GM23338 (cell line): Measurements from ENCODE around the gene CRAMP1.

Source experiments
- CTCF ChIP-seq, 2 experiments: fragments of 200-600 bp in 1 of 2; sonication (generic) in 1 of 2; conservative IDR thresholded peaks; 2 replicates each; pipeline versions ENCODE4 v1.5.1 to v1.6.1; 2016 to 2017; ENCODE audit warnings: antibody characterized with exemption in 2 of 2, low read depth in 2 of 2, mild to moderate bottlenecking in 2 of 2, moderate library complexity in 1 of 2
- ETS1 ChIP-seq: IDR thresholded peaks from 2 replicates; pipeline ENCODE4 v1.6.1; 2016; ENCODE audit warnings: antibody characterized with exemption
- EZH2 ChIP-seq: fragments of 200-600 bp; sonication (generic); IDR thresholded peaks from one replicate; pipeline ENCODE4 v1.8.0; 2017; ENCODE audit warnings: antibody characterized with exemption, mild to moderate bottlenecking, low read depth; ENCODE audit not compliant: unreplicated experiment
- EZH2phosphoT487 ChIP-seq: fragments of 200-600 bp; sonication (generic); IDR thresholded peaks from one replicate; pipeline ENCODE4 v1.8.1; 2018; ENCODE audit warnings: antibody characterized with exemption; ENCODE audit not compliant: unreplicated experiment
- JUNB ChIP-seq: IDR thresholded peaks from one replicate; pipeline ENCODE4 v1.6.1; 2016; ENCODE audit warnings: antibody characterized with exemption; ENCODE audit not compliant: unreplicated experiment
- NANOG ChIP-seq: IDR thresholded peaks from 2 replicates; pipeline ENCODE4 v1.6.1; 2016; ENCODE audit warnings: antibody characterized with exemption, borderline replicate concordance
- POLR2AphosphoS5 ChIP-seq: IDR thresholded peaks from 2 replicates; pipeline ENCODE4 v1.6.1; 2016; ENCODE audit warnings: antibody characterized with exemption, low read depth

GRCh38 chr16:1626776-1627175, 14.6 kb downstream of the CRAMP1 start:
- TF ChIP-seq CTCF (conservative IDR thresholded peaks at IDR 0.05; ENCODE audit: low read depth in 2 of 2) (no peak), NANOG (no peak), ETS1 (no peak), JUNB (no peak), EZH2 (no peak), EZH2phosphoT487 (no peak), POLR2AphosphoS5 (no peak)
